A673 (cell line): ENCODE measurements around the gene CARHSP1.

Source experiments
- CTCF ChIP-seq: fragments of 300-800, 200-600 bp; sonication (generic); conservative IDR thresholded peaks from 2 replicates; pipeline ENCODE4 v1.5.1; 2017; ENCODE audit warnings: low read depth, mild to moderate bottlenecking, antibody characterized with exemption, low read length, moderate library complexity, mixed read lengths
- EZH2 ChIP-seq: fragments of 200-600 bp; sonication (generic); IDR thresholded peaks from 2 replicates; pipeline ENCODE4 v1.6.1; 2017; ENCODE audit warnings: borderline replicate concordance, low read depth, mild to moderate bottlenecking, mixed read lengths, antibody characterized with exemption, low read length; ENCODE audit not compliant: poor library complexity, severe bottlenecking

- no peak for TF ChIP-seq CTCF
- TF ChIP-seq EZH2 = no peak
These were observed 9.2 kb upstream of the CARHSP1 start for GRCh38 chr16:8877894-8878522.
